ENCODE results near the gene ST6GALNAC3.

ST6GALNAC3 gene

DNA sequence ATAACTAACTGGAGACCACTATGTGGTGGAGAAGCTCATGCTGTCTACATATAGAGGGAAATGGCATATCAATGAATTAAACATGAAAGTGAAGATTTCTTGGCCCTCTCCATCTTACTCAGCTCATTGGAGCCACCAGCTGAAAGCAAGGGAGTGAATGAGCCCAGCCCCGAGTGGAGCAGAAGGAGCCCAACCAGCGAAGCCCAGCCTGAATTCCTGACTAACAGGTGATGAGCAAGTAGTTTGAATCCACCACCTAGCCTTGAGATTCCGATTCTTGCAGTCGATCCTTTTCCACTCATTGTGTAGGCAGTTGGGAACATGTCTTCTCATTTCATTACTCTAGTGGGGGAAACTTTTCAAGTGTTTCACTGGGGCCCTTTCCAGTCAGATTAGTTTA, 18.6 kb upstream of the ST6GALNAC3 start:
- TF ChIP-seq GATA2 (IDR thresholded peaks at IDR 0.05; ENCODE audit: low read depth, low read length) (no peak), GATA3 (IDR thresholded peaks at IDR 0.05; ENCODE audit: low read depth, low read length) (no peak)

DNA sequence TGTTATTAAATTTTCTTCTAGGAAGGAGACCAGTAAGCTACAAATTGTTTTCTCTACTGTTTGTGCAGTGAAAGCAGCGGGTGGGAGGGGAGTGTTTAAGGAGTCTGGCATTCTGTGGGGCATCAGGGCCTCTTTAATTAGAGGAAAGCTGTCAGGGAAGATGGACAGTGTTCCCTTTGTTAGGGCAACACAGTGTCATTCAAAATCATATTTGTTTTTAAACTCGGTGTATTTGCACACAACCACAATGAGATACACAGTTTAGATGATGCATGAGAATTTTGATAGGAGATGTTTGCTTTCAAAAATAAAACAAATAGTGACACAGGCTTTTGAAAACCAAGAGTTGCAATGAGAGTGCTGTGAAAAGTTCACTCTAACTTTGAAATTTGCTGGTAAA, 15.1 kb upstream of the ST6GALNAC3 start:
- TF ChIP-seq GATA3 (IDR thresholded peaks at IDR 0.05; ENCODE audit: low read depth, low read length), result no peak

DNA sequence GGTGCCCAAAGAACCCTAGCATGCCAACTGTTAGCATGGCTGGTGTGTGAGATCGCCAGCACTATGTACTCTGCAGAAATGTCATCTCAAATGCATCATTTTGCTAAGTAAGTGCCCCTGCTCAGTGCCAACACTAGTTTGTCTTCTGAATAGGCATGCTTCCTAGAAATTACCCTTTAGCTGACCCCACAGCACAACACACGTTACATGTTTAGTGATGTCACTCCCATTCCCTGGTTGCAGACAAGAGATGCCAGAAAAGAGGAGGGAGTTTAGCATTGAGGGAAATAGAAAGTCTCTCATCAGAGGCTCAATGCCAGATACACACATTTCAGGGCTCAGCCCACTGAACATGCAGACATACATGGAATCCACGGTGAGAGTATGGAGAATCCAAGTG, 9.3 kb upstream of the ST6GALNAC3 start:
- TF ChIP-seq GATA3 (IDR thresholded peaks at IDR 0.05; ENCODE audit: low read depth, low read length), result no peak

DNA sequence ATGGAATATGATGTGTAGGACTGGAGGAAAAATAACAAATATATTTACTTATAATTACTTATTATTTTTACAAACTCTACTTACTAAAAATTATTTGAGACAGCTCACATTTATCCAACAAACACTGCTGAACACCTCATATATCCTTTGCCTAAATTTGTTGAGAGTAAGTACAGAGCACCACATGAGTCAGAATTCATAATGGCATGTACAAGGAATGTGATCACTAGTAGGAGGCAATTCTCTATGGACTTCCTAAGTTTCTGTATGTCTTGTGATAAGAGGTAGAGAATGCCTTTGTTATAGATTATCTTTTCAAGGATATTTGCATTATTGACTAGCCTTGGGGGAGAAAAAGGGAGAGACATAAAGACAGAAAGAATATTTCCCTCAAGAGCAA, 8.2 kb upstream of the ST6GALNAC3 start:
- TF ChIP-seq GATA3 (IDR thresholded peaks at IDR 0.05; ENCODE audit: low read depth, low read length), result no peak
- TF ChIP-seq GATA2 (IDR thresholded peaks at IDR 0.05; ENCODE audit: low read depth, low read length), result no peak

DNA sequence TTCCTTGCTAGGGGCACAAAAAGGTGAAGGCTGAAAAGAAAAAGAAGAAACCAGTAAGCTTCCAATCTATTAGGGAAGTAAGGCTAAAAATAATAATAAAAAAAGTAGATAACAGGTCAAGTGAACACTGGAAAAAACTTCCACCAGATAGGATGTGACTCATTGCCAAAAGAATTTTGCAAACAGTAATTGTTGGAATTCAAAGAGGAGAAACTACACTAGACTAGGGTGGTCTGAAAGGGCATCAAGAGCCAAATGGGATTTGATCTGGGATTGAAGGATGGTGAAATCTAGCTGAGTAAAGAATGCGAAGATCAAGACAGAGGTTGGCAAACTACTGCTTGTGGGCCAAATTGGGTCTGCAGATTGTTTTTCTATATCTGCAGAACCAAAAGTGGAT, 6.0 kb upstream of the ST6GALNAC3 start:
- TF ChIP-seq GATA2 (IDR thresholded peaks at IDR 0.05; ENCODE audit: low read depth, low read length), result no peak
- TF ChIP-seq GATA3 (IDR thresholded peaks at IDR 0.05; ENCODE audit: low read depth, low read length), result no peak

DNA sequence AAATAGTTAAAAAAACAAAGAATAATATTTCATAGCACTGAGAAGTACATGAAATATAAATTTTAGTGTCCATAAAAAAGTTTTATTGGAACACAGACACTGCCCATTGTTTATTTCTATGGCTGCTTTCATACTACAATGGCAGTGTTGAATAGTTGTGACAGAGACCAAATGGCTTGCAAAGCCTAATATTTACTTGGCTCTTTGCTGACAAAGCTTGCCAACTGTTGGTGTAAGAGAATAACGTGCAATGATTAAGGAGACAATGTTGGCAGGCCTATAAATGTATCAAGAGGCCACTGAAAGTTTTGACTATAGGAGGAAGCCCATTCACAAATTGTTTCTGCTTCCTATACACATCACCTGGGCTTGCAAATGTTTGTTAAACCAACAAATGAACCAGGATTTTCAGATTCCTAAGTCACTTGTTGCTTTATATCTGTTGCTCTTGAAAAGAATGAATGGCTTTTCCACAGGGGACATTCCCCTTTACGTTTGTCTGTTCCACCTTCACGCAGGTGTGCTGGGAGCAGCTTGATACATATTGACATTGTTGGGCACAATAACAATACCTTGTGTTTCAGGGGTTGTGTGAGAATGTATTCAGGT, 5.5 kb upstream of the ST6GALNAC3 start:
- TF ChIP-seq GATA2 (IDR thresholded peaks at IDR 0.05; ENCODE audit: low read depth, low read length) (no peak), GATA3 (IDR thresholded peaks at IDR 0.05; ENCODE audit: low read depth, low read length) (no peak)

DNA sequence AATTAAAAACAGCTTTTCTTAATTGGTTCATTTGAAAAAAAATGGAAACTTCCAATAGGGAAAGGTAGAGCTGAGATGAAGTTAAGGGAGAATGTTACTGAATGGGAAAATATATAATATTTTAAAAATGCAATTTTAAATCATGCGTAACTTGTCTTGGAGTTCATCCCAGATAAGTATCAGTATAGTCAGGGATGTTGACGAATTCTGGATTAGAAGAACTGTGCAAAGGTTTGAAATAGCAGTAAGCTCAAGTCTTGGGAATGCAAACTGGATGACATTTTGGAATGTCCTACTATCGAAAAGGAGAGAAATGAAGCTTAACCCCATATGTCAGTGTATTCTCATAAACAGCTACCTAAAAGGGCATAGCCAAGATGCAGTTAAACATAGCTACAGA, 4.0 kb upstream of the ST6GALNAC3 start:
- TF ChIP-seq GATA3 (IDR thresholded peaks at IDR 0.05; ENCODE audit: low read depth, low read length), result no peak
- no peak for TF ChIP-seq GATA2 (IDR thresholded peaks at IDR 0.05; ENCODE audit: low read depth, low read length)

DNA sequence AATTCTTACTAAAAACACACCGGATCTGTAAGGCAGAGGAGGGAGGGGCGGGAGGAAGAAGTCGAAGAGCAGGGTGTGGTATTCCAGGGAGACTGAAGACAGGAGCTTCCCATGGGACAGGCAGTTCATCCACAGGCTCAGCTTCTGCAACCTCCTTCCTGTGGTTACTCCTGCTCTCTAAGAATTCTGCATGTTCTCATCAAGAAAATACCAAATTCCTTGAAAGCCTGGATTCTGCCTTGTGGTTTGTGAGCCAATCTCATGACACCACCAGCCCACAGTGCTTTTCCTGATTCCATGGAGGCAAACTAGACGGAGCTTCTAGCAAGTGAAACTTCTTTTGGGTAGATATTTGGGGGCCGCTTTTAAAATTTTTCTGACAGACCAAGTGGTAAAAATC, 1.1 kb upstream of the ST6GALNAC3 start:
- no peak for TF ChIP-seq GATA3 (IDR thresholded peaks at IDR 0.05; ENCODE audit: low read depth, low read length)
- no peak for TF ChIP-seq GATA2 (IDR thresholded peaks at IDR 0.05; ENCODE audit: low read depth, low read length)

DNA sequence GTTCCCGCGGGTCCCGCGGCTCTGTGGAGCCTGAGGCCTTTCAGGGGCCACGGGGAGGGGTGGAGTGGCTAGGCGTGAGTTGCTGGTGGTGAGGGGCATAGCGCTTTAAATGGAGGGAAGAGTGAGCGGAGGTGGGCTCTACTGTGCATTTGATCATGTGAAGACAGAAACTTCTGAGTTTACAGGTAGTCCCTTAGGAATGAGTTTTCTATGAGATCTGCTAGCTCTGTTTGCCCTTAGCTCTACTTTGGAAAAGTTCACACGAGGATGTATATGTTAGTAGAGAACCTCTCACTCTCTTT, 593 bp downstream of the ST6GALNAC3 start:
- TF ChIP-seq GATA2 (IDR thresholded peaks at IDR 0.05; ENCODE audit: low read depth, low read length) (no peak), GATA3 (IDR thresholded peaks at IDR 0.05; ENCODE audit: low read depth, low read length) (no peak)

DNA sequence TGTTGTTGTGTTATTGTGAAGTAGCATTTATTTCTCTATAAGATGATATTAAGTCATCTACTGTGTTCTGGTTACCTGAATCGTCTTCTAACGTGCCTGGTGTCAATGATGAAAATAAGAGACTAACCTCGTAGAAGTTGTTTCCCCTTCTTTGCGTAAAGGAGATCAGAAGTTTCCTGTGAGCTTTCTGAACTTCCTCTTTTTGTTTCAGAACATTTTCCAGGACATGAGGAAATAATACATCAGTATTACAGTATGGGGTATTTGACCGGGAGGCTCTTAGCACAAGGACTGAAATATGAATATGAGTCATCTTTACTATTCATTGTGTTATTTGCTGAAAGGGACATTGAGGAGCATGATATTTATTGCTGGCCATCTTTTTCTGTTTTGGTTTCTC, 1.3 kb downstream of the ST6GALNAC3 start:
- TF ChIP-seq GATA3 (IDR thresholded peaks at IDR 0.05; ENCODE audit: low read depth, low read length) (no peak), GATA2 (IDR thresholded peaks at IDR 0.05; ENCODE audit: low read depth, low read length) (no peak)

DNA sequence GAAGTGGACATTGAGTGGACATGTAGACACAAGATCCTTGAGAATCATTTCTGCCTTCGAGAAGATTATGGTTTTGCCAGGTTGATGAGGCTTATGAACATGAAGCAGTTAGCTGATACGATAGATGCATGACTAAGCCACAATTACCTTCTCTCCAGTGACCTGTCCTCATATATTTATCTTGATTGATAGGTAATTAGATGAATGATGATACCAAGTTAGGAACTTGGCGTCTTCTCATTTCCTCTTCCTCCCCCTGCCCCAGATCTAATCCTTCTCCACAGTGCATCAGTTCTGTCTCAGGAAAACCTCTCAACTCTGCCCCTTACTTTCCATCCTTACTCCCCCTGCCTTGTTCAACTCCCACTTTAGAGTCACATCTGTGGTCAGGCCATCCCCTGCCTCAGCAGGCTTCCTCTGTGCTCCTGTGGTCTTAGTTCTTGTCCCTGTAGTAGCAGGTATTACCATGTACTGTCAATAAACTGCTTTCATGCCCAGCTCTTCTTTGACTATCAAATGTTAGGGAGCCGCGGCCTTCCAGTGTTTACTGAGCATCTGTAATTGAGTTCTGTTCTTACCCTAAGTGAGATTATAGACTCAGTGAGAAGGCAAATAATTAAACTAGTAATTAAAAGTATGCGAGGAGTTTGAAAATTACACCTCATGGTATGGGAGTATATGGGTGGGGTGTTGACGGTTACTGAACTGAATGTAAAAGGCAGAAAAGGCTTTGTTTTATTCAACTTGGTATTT, 5.1 kb downstream of the ST6GALNAC3 start:
- TF ChIP-seq GATA2 (IDR thresholded peaks at IDR 0.05; ENCODE audit: low read depth, low read length), result no peak
- TF ChIP-seq GATA3 (IDR thresholded peaks at IDR 0.05; ENCODE audit: low read depth, low read length), result no peak

DNA sequence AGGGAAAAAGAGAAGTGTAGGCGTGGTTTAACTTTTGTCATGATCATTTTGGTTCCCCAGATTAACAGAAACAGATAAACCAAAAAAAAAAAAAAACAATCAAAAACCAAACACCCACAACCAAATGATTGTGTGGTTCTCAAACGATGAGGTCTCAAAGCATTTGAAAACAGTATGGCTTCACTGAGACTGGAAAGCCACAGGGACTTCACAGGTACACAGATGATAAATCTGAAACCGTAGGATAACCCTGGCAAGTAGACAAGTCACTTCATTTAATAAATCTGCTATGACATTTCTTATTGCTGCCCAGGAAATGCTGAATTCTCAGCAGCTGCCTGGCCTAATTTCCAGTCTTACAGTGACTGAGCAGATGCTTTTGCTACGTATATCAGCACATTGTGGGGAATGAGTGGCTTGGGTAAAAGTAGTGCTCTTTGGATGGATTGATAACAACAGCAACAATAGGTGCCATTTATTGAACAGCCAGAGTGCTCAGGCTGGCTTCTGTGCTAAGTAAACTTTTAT, 6.1 kb downstream of the ST6GALNAC3 start:
- TF ChIP-seq GATA3 (IDR thresholded peaks at IDR 0.05; ENCODE audit: low read depth, low read length) (no peak), GATA2 (IDR thresholded peaks at IDR 0.05; ENCODE audit: low read depth, low read length) (no peak)

DNA sequence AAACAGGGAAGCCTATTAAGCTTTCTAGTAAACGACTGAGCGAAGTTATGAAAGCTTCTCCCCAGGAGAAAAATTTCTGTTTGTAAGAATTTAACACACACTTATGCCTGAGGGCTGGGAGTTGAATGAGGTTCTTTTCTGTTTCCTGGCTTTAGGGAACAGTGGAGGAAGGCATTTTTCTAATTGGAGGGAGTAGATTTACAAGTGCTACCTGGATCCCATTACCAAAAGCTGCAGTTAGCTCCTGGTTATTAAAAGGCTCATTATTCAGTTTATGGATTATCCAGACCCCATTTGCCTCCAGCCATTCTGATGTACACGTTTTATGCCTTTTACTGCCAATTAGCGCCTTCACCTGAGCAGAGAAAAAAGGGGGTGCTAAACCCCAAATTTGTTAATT, 7.5 kb downstream of the ST6GALNAC3 start:
- TF ChIP-seq GATA3 (IDR thresholded peaks at IDR 0.05; ENCODE audit: low read depth, low read length) (no peak), GATA2 (IDR thresholded peaks at IDR 0.05; ENCODE audit: low read depth, low read length) (no peak)

DNA sequence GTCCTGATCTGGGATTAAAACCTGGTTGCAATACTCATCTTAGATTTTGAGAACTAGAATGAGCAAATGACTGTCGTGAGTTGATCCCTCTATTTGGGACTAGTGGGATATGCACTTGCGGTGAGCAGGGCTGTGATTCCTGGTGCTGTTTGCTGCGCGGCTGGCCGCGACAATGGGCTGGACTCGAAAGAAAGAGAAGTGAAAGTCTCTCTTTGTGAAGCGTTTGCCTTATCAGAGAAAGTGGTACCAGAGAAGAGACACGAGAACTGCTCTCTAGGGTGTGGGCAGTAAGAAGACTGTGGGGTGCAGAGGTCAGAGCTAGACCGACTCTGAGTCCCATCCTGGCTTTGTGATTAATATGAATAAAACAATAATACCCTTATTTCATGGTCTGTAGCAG, 8.6 kb downstream of the ST6GALNAC3 start:
- TF ChIP-seq GATA3 (IDR thresholded peaks at IDR 0.05; ENCODE audit: low read depth, low read length), result no peak
- TF ChIP-seq GATA2 (IDR thresholded peaks at IDR 0.05; ENCODE audit: low read depth, low read length), result no peak

DNA sequence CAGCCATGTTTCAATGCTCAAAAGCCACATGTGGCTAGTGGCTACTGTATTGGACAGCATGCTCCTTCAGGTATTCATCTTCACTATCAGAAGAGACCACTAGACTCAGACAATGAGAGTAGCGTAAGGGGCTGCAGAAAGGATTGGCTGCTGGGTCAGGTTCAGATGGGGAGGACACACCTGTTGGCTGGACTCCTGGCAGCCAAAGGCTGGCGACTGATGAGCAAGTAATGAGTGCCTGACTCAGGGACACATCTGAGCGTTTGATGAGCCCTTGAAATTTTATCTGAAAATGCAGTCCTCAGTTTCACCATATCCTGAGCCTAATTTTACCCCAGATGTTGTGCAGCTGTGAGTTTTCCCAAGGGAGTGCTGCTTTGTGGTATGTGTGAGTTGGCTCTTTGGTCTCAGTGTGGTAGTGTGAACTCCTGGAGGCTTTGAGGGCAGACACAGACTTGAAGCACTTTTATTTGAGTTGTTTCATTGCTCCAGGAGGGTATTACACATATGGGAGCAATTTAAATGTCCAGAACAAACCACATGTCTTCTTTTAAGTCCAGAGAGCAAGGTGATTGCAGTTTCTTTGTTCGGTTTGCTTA, 9.6 kb downstream of the ST6GALNAC3 start:
- TF ChIP-seq GATA2 (IDR thresholded peaks at IDR 0.05; ENCODE audit: low read depth, low read length), result no peak
- no peak for TF ChIP-seq GATA3 (IDR thresholded peaks at IDR 0.05; ENCODE audit: low read depth, low read length)
